Gastrocnemius medialis (tissue), 4 donors: ENCODE results near the gene MAPK8. TPM values are rescaled to one million over a fixed set of nuclear protein-coding genes. Genes with fewer than 3 reads are reported as not detected.
A peak's percentile ranks its signal among the peaks of the same experiment; 100 is the strongest.

Experiments used
- ATAC-seq, 2 donors: fragments of 150-250 bp; one replicate each; pipeline ENCODE4 v1.9.1; 2016
- DNase-seq, 2 donors: peaks; one replicate each; pipeline ENCODE4 v3.0.0-alpha.2; 2019
- H3K27ac ChIP-seq, 4 donors: fragments of 200-600 bp; sonication (generic); 1 replicate in 1 of 4; 2 replicates in 3 of 4; pipeline ENCODE4 v1.5.1; 2016 to 2018; ENCODE audit warnings: mild to moderate bottlenecking in 2 of 4, moderate library complexity in 1 of 4
- H3K27me3 ChIP-seq, 3 donors: fragments of 200-600 bp; sonication (generic) in 2 of 3; 1 replicate in 1 of 3; 2 replicates in 2 of 3; pipeline versions ENCODE4 v1.5.1 to v1.6.0; 2016 to 2019; ENCODE audit warnings: mild to moderate bottlenecking in 1 of 3, moderate library complexity in 1 of 3
- H3K36me3 ChIP-seq, 2 donors: fragments of 200-600 bp; sonication (generic) in 1 of 2; one replicate each; pipeline ENCODE4 v1.5.1; 2017 to 2018
- H3K4me1 ChIP-seq, 2 donors: fragments of 200-600 bp; sonication (generic) in 1 of 2; one replicate each; pipeline ENCODE4 v1.5.1; 2016 to 2017; ENCODE audit warnings: mild to moderate bottlenecking in 2 of 2
- H3K4me3 ChIP-seq, 4 donors: fragments of 200-600 bp; sonication (generic) in 3 of 4; 1 replicate in 1 of 4; 2 replicates in 3 of 4; pipeline ENCODE4 v1.5.1; 2016 to 2019; ENCODE audit warnings: mild to moderate bottlenecking in 2 of 4
- H3K9me3 ChIP-seq, 3 donors: fragments of 200-600 bp; sonication (generic) in 2 of 3; 1 replicate in 1 of 3; 2 replicates in 2 of 3; pipeline ENCODE4 v1.5.1; 2016 to 2019
- POLR2A ChIP-seq, 2 donors: fragments of 450-650 bp; IDR thresholded peaks; one replicate each; pipeline ENCODE4 v1.6.1; 2017; ENCODE audit warnings: antibody characterized with exemption in 2 of 2, mild to moderate bottlenecking in 2 of 2, moderate library complexity in 2 of 2
- in situ Hi-C, 4 donors: fragments of 200-750 bp; cut with MboI; loops; one replicate each; pipeline versions ENCODE4 v1.15.0 to v1.8.0; 2017; ENCODE audit warnings: low sequenced_read_pairs in 4 of 4
- intact Hi-C: fragments of 100-400 bp; cut with DNase I; formaldehyde crosslinking; loops from one replicate; pipeline ENCODE4 v1.15.1; 2023; ENCODE audit warnings: low total_unique reads
- total RNA-seq, 4 donors: library from RNA; depleted of rRNA; stranded (reverse); fragments of >200 nt; gene quantifications; one replicate each; pipeline versions ENCODE4 v1.1.0 to v1.2.3, GENCODE V29; 2016
- TF ChIP-seq, protein P1 (sequence below), 5 experiments: fragments of 450-650 bp in 3 of 5; fragments of 200-600 bp in 2 of 5; sonication (generic) in 2 of 5; IDR thresholded peaks in 4 of 5; conservative IDR thresholded peaks in 1 of 5; 1 replicate in 4 of 5; 2 replicates in 1 of 5; pipeline ENCODE4 v1.5.1; 2016 to 2019; ENCODE audit warnings: antibody characterized with exemption in 5 of 5, mild to moderate bottlenecking in 3 of 5, moderate library complexity in 3 of 5

The MAPK8 gene
- total RNA-seq, 4 donors from 2014 or later, result 25.6 to 52.1 (median 35.4) TPM

DNA sequence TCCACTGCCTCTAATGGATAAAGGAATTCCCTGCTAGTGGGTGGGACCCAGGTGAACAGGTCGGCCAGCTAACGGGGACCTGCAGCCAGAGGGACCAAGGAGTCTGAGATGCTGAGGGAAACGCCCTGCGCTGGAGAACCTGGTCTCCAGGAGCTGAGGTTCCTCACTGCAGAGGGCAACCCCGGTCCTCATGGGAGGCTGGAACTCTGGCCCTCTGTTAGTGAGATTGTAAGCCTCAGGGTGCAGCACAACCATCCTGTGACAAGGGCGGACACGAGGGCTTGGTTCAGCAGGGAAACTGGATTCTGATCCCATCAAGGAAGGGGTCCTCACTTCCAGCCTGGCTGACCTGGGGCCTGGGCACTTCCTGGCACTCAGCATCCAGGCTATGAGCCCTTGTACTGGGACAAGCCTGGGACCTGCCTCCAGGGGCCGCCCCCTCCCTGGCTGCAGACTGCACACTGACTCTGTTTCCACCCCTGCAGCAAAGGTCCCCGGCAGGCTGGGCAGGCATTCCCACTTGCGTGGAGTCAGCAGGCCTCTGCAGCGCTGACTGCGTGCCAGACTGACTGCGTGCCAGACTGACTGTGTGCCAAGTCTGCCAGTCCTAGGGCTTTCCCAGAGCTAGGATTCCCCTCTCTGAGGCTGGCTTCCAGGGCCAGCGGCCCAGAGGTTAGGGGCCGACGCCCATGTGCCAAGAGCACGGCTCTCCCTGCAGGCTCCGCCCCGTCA lies 143.2 kb downstream of the MAPK8 start:
- Histone ChIP-seq H3K36me3 (no peaks in the 10 kb centered on the region), H3K27ac (no peak overlapping the region), H3K4me3 (peak overlapping the region in 3 of 4 donors; percentile 17 to 28 (median 22)), H3K4me1 (no peaks in the 10 kb centered on the region), H3K27me3 (no peaks in the 10 kb centered on the region), H3K9me3 (no peaks in the 10 kb centered on the region)
- in situ Hi-C loops, result no loop called here
- intact Hi-C loops, result no loop called here
- peak in 1 of 2 donors; percentile 40 for DNase-seq
- ATAC-seq, result peak; percentile 44 to 46
- no peak for TF ChIP-seq POLR2A (IDR thresholded peaks at IDR 0.05)
- TF ChIP-seq, protein P1, sequence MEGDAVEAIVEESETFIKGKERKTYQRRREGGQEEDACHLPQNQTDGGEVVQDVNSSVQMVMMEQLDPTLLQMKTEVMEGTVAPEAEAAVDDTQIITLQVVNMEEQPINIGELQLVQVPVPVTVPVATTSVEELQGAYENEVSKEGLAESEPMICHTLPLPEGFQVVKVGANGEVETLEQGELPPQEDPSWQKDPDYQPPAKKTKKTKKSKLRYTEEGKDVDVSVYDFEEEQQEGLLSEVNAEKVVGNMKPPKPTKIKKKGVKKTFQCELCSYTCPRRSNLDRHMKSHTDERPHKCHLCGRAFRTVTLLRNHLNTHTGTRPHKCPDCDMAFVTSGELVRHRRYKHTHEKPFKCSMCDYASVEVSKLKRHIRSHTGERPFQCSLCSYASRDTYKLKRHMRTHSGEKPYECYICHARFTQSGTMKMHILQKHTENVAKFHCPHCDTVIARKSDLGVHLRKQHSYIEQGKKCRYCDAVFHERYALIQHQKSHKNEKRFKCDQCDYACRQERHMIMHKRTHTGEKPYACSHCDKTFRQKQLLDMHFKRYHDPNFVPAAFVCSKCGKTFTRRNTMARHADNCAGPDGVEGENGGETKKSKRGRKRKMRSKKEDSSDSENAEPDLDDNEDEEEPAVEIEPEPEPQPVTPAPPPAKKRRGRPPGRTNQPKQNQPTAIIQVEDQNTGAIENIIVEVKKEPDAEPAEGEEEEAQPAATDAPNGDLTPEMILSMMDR (IDR thresholded peaks at IDR 0.05 in 4 of 5, conservative IDR thresholded peaks at IDR 0.05 in 1 of 5), result no peak

DNA sequence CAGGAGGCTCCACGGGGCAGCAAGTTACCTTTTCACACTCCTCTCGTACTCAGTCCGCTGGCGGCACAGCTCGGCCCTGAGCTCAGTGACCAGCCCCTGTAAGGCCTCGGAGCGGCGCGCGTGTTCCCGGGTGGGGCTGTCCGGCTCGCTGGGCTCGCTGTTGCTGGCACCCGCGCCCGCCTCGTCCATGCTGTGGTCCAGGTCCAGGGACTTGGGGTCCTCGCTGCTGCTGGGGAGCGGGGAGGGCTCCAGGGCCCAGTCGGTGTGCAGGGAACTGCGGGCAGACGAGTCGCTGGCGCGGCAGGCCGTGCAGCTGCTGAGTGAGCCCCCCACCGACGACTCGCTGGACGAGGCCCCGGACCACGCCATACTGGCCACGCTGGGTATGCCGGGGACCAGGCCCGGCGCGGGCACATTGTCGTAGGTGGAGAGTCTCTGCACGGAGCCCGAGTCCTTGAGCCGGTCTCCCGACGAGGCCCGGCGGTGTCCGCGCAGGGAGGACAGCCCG lies 143.8 kb downstream of the MAPK8 start:
- intact Hi-C loops (no loop called here), in situ Hi-C loops (no loop called here)
- peak overlapping the region in 3 of 4 donors; percentile 17 to 28 (median 22) for H3K4me3 ChIP-seq
- no peaks in the 10 kb centered on the region for H3K36me3 ChIP-seq
- no peak for TF ChIP-seq POLR2A (IDR thresholded peaks at IDR 0.05)
- TF ChIP-seq, protein P1 (IDR thresholded peaks at IDR 0.05 in 4 of 5, conservative IDR thresholded peaks at IDR 0.05 in 1 of 5), result no peak
- no peaks in the 10 kb centered on the region for H3K9me3 ChIP-seq
- H3K27ac ChIP-seq, result no peak overlapping the region
- no peaks in the 10 kb centered on the region for H3K27me3 ChIP-seq
- peaks cover 0 to 4% of the 10 kb centered on the region in 2 donors for H3K4me1 ChIP-seq
- DNase-seq (no peak), ATAC-seq (no peak)

DNA sequence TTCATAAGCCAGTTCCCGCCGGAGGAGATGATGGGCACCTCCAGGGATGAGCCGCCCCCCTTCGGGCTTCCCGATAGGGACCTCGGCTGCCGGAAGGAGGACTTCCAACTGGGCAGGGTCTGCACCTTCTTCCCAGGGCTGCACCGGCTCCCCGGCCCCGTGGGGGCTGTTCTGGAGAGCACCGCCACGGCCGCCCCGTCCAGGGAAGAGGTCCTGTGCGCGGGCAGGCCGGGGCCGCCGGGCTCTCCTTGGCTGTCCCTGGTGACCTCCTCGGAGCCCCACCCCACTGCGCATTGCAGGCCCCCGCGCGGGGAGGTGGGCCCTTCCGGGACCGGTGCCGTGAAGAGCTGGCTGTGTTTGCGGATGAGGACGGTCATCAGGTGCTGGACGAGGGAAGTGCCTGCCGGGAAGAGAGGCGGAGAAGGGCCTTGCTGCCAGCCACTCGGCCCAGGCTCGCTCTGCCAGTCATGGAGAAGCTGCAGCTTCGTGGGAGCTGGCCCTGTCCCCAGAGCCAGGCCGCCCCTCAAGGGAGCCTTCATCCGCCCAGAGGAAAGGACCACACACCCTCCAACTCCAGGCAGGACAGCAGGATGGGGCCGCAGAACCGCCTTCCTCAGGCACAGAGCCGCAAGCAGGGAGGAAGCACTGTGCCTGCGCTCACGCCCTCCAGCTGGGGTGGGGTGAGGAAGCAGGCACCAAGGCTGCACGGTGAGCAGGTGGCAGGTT lies 144.4 kb downstream of the MAPK8 start:
- H3K4me1 ChIP-seq, result peaks cover 0 to 4% of the 10 kb centered on the region in 2 donors
- H3K9me3 ChIP-seq, result no peaks in the 10 kb centered on the region
- in situ Hi-C loops, result no loop called here
- DNase-seq (no peak), ATAC-seq (no peak)
- no peak overlapping the region for H3K27ac ChIP-seq
- no peak for TF ChIP-seq POLR2A (IDR thresholded peaks at IDR 0.05)
- TF ChIP-seq, protein P1 (IDR thresholded peaks at IDR 0.05 in 4 of 5, conservative IDR thresholded peaks at IDR 0.05 in 1 of 5), result no peak
- no peak overlapping the region for H3K4me3 ChIP-seq
- H3K27me3 ChIP-seq, result no peaks in the 10 kb centered on the region
- intact Hi-C loops, result no loop called here
- no peaks in the 10 kb centered on the region for H3K36me3 ChIP-seq

DNA sequence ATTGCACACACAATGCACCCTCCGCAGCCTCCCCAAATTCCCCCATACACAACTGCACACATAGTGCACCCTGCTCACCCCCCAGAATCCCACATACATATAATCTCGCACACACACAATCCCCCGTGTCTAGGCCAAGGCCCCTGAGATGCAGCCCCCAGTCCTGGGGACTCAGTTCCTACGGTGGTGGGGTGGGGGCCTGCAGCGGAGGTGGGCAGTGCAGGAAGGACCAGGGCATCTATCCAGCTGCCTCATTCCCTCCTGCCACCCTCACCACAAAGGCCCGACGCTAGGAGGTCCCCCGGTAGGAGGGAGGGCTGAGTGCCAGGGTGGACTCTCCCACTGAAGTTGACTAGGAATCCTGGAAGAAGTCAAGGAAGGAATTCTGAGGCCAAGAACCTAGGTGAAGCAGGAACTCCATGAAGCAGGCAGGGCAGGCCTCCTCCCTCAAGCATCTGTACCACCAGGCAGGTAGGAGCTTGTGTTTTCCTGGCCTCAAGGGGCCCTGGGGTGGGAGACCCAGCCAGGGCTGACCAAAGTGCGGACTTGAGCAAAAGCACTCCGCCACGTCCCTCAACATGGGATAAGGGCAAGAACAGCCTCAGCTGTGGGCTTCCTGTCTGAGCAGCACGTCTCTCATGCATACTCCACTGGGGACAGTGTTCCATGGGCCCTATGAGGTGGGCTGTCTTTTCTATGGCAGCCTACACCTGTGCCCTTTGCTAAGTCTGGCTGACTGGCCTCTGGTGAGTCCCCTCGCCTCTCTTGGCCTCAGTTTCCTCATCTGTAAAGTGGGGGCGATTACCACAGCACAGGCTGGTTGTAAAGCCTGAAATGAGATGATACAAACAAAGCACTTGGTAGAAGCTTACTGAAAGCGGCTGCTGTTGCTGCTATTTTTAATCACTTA lies 145.7 kb downstream of the MAPK8 start:
- in situ Hi-C loops, result no loop called here
- intact Hi-C loops, result no loop called here

More for the DNA sequence above, 145.7 kb downstream of the MAPK8 start:
- DNase-seq (no peak), ATAC-seq (no peak)
- Histone ChIP-seq H3K27me3 (no peaks in the 10 kb centered on the region), H3K36me3 (no peaks in the 10 kb centered on the region), H3K9me3 (no peaks in the 10 kb centered on the region), H3K4me3 (no peak overlapping the region), H3K27ac (no peak overlapping the region), H3K4me1 (peaks cover 0 to 4% of the 10 kb centered on the region in 2 donors)
- TF ChIP-seq, protein P1 (IDR thresholded peaks at IDR 0.05 in 4 of 5, conservative IDR thresholded peaks at IDR 0.05 in 1 of 5), result no peak
- TF ChIP-seq POLR2A (IDR thresholded peaks at IDR 0.05), result no peak
